Heart right ventricle (tissue), 16 donors: ENCODE measurements around the gene C8G. TPM values are rescaled to one million over a fixed set of nuclear protein-coding genes. Genes with fewer than 3 reads are reported as not detected.

Experiments
- ATAC-seq, 8 donors: fragments of 200-7000 bp; cut with Tn5 transposase; one replicate each; pipeline ENCODE4 v1.9.1; 2020; ENCODE audit warnings: mild to moderate bottlenecking in 8 of 8, moderate library complexity in 8 of 8, moderate number of reproducible peaks in 1 of 8
- DNase-seq, 2 donors: peaks; one replicate each; pipeline ENCODE4 v3.0.0-alpha.2; 2020
- H3K27ac ChIP-seq, 10 donors: fragments of 200-600 bp; sonication (generic) in 2 of 10; one replicate each; pipeline versions ENCODE4 v1.5.0 to v1.8.0; 2020 to 2022; ENCODE audit warnings: mild to moderate bottlenecking in 3 of 10
- H3K27me3 ChIP-seq, 7 donors: fragments of 200-600 bp; one replicate each; pipeline ENCODE4 v1.8.0; 2021 to 2022; ENCODE audit warnings: mild to moderate bottlenecking in 2 of 7
- H3K36me3 ChIP-seq, 9 donors: fragments of 200-600 bp; sonication (generic) in 1 of 9; one replicate each; pipeline versions ENCODE4 v1.5.0 to v1.8.0; 2020 to 2022; ENCODE audit warnings: mild to moderate bottlenecking in 2 of 9
- H3K4me1 ChIP-seq, 9 donors: fragments of 200-600 bp; sonication (generic) in 1 of 9; one replicate each; pipeline versions ENCODE4 v1.5.0 to v1.8.0; 2020 to 2022; ENCODE audit warnings: mild to moderate bottlenecking in 4 of 9
- H3K4me3 ChIP-seq, 10 donors: fragments of 200-600 bp; sonication (generic) in 2 of 10; one replicate each; pipeline versions ENCODE4 v1.5.0 to v1.8.0; 2020 to 2022; ENCODE audit warnings: mild to moderate bottlenecking in 7 of 10, moderate library complexity in 2 of 10
- H3K9me3 ChIP-seq, 11 donors: fragments of 200-600 bp in 10 of 11; sonication (generic) in 2 of 11; one replicate each; pipeline versions ENCODE4 v1.5.0 to v1.8.0; 2013 to 2022; ENCODE audit warnings: mild to moderate bottlenecking in 2 of 11, control low read depth in 1 of 11, moderate library complexity in 1 of 11
- WGBS, 2 donors: extraction: QIAGEN DNeasy Blood & Tissue Kit; methylation state at CpG; one replicate each; pipeline ENCODE4 v1.1.7; 2013; ENCODE audit warnings: inconsistent platforms in 1 of 2; 5-methylcytosine and 5-hydroxymethylcytosine counted together
- intact Hi-C, 10 donors: fragments of 100-400 bp; cut with DNase I; formaldehyde crosslinking; loops; one replicate each; pipeline versions ENCODE4 v1.11.1 to v1.14.2; 2022
- polyA plus RNA-seq, 2 donors: library from polyadenylated mRNA; stranded (reverse); fragments of 200-250 nt; gene quantifications; one replicate each; pipeline ENCODE4 v1.2.3, GENCODE V29; 2013
- total RNA-seq, 10 donors: library from RNA; stranded (reverse); fragmentation: NEBNext Ultra II Directional in 3 of 10; extraction: Animal tissue kit (Norgen Biotek cat#: 25700) in 3 of 10; gene quantifications; one replicate each; pipeline versions ENCODE4 v1.2.1 to v1.2.4, GENCODE V29; 2021 to 2023
- TF ChIP-seq, protein P1 (sequence below), 9 donors: fragments of 200-600 bp; sonication (generic) in 2 of 9; IDR thresholded peaks; one replicate each; pipeline versions ENCODE4 v1.5.0 to v1.8.0; 2021 to 2022; ENCODE audit warnings: antibody characterized with exemption in 9 of 9, mild to moderate bottlenecking in 5 of 9, moderate library complexity in 1 of 9
- donor health status: Arrhythmogenic right ventricular cardiomyopathy.
- donor health status: ischemic (EF 13 %, LVEDD 7.1; RV severe dilation, severe dysfunction).
- donor health status: healthy with polysubstance abuse.
- donor health status: DM: no; HTN: yes; CAD: no.
- donor health status: DM: no; HTN: no; CAD: no.
- donor health status: ischemic (EF 25% LVEDD 6.9; RV normal size, moderate dysfunction).
- donor health status: ischemic (EF 25% LVEDD 5.7; RV mildly dilated, moderate dysfunction).
- donor health status: healthy.
- donor health status: DM: yes; HTN: yes; CAD: no.
- donor health status: Ischemic cardiomyopathy.
- donor health status: ischemic (EF 35%, LVEDD 5.7; RV mildly dilated, moderate dysfunction).
- donor health status: nonischemic (EF 11% LVEDD 7.7; RV severe dilation, severe dysfunction).
- donor health status: DM: yes; HTN: yes; CAD: no.
- donor health status: PGD.
- donor health status: ischemic (EF 29% LVEDD 5.4; RV normal size, mild dysfunction).
- donor health status: nonischemic (EF 23%, LVEDD 6.1; RV moderate dilation, normal function).

C8G gene
- total and polyA plus RNA-seq, 12 donors, result 1.2 to 10.0 (median 2.2) TPM

DNA sequence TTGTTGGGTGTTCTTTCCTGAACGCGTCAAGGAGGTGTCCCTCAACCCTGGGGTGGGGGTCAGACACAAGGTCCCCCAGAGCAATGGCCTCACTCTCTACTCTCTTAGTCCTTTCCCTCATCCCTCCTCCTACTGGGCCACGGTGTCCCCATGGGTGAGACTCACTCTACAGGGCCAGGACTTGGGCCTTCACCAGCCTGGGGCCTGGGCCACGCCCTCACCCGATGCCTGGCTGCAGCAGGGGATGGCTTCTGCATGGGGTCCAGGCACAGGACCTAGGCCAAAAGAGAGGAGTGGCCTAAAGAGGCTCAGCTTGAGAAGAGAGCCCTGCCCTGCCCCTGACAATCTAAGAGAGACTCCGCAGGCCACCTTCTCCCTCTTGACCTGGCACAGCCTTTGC is 12.9 kb downstream of the C8G start:
- 90 to 93% methylated on average over 6 of the region's 6 CpGs for WGBS, 2 donors
- no peaks in the 10 kb centered on the region for H3K27me3 ChIP-seq
- H3K4me1 ChIP-seq, result peaks cover 0 to 19% (median 6%) of the 10 kb centered on the region in 9 donors
- H3K36me3 ChIP-seq, result no peaks in the 10 kb centered on the region
- DNase-seq (no peak), ATAC-seq (no peak)
- H3K27ac ChIP-seq, result no peak overlapping the region
- no peaks in the 10 kb centered on the region for H3K9me3 ChIP-seq
- TF ChIP-seq, protein P1, sequence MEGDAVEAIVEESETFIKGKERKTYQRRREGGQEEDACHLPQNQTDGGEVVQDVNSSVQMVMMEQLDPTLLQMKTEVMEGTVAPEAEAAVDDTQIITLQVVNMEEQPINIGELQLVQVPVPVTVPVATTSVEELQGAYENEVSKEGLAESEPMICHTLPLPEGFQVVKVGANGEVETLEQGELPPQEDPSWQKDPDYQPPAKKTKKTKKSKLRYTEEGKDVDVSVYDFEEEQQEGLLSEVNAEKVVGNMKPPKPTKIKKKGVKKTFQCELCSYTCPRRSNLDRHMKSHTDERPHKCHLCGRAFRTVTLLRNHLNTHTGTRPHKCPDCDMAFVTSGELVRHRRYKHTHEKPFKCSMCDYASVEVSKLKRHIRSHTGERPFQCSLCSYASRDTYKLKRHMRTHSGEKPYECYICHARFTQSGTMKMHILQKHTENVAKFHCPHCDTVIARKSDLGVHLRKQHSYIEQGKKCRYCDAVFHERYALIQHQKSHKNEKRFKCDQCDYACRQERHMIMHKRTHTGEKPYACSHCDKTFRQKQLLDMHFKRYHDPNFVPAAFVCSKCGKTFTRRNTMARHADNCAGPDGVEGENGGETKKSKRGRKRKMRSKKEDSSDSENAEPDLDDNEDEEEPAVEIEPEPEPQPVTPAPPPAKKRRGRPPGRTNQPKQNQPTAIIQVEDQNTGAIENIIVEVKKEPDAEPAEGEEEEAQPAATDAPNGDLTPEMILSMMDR (IDR thresholded peaks at IDR 0.05), result no peak
- intact Hi-C loops, result no loop called here
- H3K4me3 ChIP-seq, result no peak overlapping the region

DNA sequence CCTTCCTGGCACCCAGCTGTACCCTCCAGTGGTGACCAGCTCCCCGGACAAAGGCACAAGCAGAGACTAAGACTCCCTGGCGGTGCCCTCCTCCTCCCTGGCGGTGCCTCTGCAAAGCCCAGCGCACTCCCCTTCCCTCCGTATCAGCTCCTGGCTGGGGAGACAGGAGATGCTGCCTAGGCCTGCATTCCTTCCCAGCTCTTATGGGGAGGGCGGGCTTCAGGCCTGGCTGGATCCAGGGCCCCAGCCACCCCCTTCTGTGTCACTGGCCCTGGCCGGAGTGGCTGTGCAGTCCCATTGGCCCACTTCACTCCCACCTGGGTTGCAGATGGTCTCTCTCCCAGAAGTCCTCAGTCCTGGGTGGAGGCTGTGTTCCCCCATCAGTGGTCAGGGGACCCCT is 13.4 kb downstream of the C8G start:
- ATAC-seq (no peak), DNase-seq (no peak)
- Histone ChIP-seq H3K4me1 (peaks cover 0 to 24% (median 6%) of the 10 kb centered on the region in 9 donors), H3K9me3 (no peaks in the 10 kb centered on the region), H3K27me3 (no peaks in the 10 kb centered on the region), H3K4me3 (no peak overlapping the region), H3K36me3 (no peaks in the 10 kb centered on the region), H3K27ac (no peak overlapping the region)
- WGBS, 2 donors, result 97 to 99% methylated on average over 7 of the region's 7 CpGs
- TF ChIP-seq, protein P1 (IDR thresholded peaks at IDR 0.05), result no peak
- intact Hi-C loops, result no loop called here

DNA sequence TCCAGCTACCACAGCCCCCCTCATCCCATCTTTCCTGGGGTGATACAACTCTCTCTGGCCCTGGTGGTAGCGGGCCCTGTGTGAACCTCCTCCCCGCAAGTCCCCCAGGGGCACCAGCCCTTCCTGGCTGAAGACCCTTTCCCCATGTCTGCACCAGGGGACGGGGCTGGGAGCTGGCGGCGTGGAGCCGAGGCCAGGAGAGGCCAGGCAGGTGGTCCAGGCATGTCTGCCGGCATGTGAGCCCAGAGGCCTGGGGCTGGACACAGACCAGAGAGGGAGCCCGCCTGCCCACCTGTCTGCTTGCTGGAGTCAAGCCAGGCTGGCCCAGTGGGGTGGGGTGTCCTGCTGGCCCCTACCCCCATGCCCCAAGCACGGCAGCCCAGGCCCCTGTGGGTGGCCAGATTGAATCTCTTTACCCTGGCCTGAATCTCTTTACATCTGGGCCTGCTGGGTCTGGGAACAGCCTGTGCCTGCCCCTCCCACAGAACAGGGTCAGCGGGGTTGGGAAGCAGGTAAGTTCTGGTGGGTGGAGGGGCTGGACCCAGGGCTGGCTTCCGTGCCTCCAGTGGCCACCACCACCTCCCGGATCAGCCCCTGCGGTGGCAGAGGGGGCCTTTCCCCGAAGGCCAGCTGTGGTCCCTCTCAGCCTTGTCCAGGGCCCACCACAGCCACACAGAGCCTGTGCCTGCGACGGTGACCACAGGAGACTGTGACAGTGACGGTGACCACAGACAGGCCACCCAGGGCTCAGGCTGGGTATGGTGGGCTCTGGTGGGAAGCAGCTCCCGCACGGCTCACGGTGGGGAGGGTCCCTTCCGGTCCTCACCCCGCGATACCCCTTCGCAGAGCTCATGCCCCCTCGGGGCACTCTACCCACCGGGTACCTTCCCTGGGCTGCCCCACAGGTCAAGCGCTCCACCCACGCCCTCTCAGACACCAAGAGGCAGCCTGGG is 14.1 kb downstream of the C8G start:
- DNase-seq, result peak in 1 of 2 donors; percentile 14
- ATAC-seq, result peak in 1 of 8 donors; percentile 15
- Histone ChIP-seq H3K27ac (peak overlapping the region in 1 of 10 donors; percentile 65), H3K36me3 (no peaks in the 10 kb centered on the region), H3K27me3 (no peaks in the 10 kb centered on the region), H3K4me3 (no peak overlapping the region), H3K9me3 (no peaks in the 10 kb centered on the region), H3K4me1 (peaks cover 0 to 32% (median 8%) of the 10 kb centered on the region in 9 donors)
- intact Hi-C loops, result no loop called here
- TF ChIP-seq, protein P1 (IDR thresholded peaks at IDR 0.05), result no peak
- WGBS, 2 donors, result 87 to 90% methylated on average over 28 of the region's 28 CpGs

DNA sequence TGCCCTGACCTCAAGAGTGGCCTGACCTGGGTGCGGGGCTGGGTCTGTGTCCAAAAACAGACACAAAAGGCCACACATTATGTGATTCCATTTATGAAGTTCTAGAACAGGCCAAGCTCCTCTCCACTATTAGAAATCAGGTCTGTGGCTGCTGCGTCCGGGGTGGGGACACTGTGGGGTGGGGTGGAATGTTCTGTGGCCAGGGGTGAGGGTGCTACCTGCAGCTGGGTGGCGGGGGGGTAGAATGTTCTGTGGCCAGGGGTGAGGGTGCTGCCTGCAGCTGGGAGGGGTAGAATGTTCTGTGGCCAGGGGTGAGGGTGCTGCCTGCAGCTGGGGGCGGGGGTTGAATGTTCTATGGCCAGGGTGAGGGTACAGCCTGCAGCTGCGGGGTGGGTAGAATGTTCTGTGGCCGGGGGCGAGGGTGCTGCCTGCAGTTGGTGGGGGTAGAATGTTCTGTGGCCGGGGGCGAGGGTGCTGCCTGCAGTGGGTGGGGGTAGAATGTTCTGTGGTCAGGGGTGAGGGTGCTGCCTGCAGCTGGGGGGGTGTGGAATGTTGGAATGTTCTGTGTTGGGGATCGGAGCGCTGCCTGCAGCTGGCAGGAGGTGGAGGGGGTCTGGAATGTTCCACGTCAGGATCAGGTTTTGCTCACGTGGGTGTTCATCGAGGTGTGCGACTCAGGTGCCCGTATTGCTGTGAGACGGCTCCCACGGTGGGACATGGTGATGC is 15.3 kb downstream of the C8G start:
- no peak for DNase-seq
- no peaks in the 10 kb centered on the region for H3K27me3 ChIP-seq
- WGBS, 2 donors, result 77 to 89% methylated on average over 19 of the region's 19 CpGs
- H3K4me3 ChIP-seq, result no peak overlapping the region
- H3K9me3 ChIP-seq, result no peaks in the 10 kb centered on the region
- intact Hi-C loops, result no loop called here
- H3K4me1 ChIP-seq, result peaks cover 0 to 38% (median 14%) of the 10 kb centered on the region in 9 donors
- peak overlapping the region in 1 of 10 donors; percentile 65 for H3K27ac ChIP-seq
- TF ChIP-seq, protein P1 (IDR thresholded peaks at IDR 0.05), result no peak
- ATAC-seq, result no peak
- no peaks in the 10 kb centered on the region for H3K36me3 ChIP-seq
